GM08714 (cell line): ENCODE measurements around the gene RIOX2.
"Not testable (repeated sequence)": the region's sequence is repeated elsewhere in the genome, so short reads cannot be mapped to it uniquely, and the experiment has no call there.

ENCODE experiments used
- H3K4me3 ChIP-seq: fragments of 200-500 bp; sonication (Bioruptor generic); 2 replicates; pipeline ENCODE4 v1.5.1; 2014; ENCODE audit warnings: mild to moderate bottlenecking, low read length, inconsistent platforms
- ZNF274 ChIP-seq: IDR thresholded peaks from 2 replicates; pipeline ENCODE4 v1.6.1; 2012; ENCODE audit warnings: mild to moderate bottlenecking, low read depth, low read length

RIOX2 gene

DNA sequence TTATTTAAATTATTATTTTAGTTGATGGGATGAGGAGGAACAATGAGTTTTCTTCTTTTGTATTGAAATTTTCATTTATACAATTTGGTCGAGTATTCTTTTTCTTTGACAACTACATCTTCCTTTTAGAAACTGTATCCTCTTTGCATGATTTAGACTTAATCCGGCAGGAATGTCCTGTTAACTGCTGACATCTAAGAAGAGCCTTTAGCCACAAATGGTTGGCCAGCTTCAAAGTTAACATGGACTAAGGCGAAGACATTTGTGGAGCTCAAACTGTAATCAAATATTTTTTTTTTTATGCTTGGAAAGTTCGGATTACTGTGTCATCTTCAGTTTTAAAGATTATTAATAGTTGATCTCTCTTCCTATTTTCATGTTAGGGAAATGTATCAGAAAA lies 43.2 kb downstream of the RIOX2 start:
- no peak overlapping the region for H3K4me3 ChIP-seq
- no peak for TF ChIP-seq ZNF274

DNA sequence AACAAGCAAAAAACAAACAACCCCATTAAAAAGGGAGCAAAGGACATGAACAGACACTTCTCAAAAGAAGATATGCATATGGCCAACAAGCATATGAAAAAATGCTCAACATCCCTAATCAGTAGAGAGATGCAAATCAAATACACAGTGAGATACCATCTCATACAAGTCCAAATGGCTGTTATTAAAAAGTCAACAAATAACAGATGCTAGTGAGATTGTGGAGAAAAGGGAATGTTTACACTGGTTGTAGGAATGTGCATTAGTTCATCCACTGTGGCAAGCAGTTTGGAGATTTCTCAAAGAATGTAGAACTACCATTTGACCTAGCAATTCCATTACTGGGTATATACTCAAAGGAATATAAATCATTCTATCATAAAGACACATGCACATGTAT lies 44.5 kb downstream of the RIOX2 start:
- TF ChIP-seq ZNF274 = no peak

GRCh38 chr3:97917813-97918536 lies 54.3 kb downstream of the RIOX2 start:
- TF ChIP-seq ZNF274 = no peak
- H3K4me3 ChIP-seq = no peak overlapping the region

More for the DNA sequence above, 44.5 kb downstream of the RIOX2 start:
- H3K4me3 ChIP-seq = no peak overlapping the region

GRCh38 chr3:97916576-97916975 lies 55.7 kb downstream of the RIOX2 start:
- TF ChIP-seq ZNF274 = no peak
- H3K4me3 ChIP-seq = no peak overlapping the region

DNA sequence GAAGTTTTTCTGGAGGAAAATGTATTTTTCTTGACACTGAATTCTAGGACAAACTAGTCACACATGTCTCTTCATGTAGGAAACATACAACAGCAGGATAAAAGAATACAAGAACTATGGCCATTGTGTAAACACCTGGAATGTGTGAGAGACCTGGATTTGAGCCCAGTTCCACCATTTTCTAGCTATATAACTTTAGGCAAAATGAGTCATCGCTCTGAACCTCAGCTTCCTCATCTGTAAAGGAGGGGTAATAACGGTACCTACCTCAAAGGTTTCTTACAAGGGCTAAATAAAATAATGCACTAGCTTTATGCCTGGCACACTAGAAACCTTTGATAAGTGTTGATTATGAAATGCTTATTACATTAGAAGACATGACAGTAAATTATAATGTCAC lies 57.8 kb downstream of the RIOX2 start:
- TF ChIP-seq ZNF274 = no peak
- H3K4me3 ChIP-seq = no peak overlapping the region

DNA sequence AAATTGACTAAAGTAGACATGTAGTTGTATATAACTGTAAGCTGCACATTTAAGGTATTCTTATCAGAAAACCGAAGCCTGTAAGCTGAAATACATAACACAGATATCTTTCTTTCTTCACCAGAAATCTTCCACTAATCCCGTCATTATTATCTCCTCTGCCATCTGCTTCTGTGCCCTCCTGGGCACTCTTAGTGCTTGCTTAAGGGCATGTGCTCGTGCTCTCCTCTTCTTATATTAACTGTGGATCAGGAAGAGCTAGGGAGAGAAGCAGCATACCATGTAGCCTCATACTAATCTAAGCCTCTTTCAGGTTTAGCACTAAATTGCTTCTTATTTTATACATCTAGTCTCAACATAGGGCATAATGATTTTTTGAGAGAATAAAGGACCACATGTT lies 60.8 kb downstream of the RIOX2 start:
- H3K4me3 ChIP-seq = no peak overlapping the region
- TF ChIP-seq ZNF274 = no peak

GRCh38 chr3:97910931-97911351 lies 61.3 kb downstream of the RIOX2 start:
- no peak for TF ChIP-seq ZNF274
- no peak overlapping the region for H3K4me3 ChIP-seq

- not testable (repeated sequence) for H3K4me3 ChIP-seq
Observed at GRCh38 chr3:97910236-97910831, 61.9 kb downstream of the RIOX2 start.

DNA sequence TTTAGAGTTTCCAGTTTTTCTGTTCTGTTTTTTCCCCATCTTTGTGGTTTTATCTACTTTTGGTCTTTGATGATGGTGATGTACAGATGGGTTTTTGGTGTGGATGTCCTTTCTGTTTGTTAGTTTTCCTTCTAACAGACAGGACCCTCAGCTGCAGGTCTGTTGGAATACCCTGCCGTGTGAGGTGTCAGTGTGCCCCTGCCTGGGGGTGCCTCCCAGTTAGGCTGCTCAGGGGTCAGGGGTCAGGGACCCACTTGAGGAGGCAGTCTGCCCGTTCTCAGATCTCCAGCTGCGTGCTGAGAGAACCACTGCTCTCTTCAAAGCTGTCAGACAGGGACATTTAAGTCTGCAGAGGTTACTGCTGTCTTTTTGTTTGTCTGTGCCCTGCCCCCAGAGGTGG lies 62.4 kb downstream of the RIOX2 start:
- H3K4me3 ChIP-seq = not testable (repeated sequence)

DNA sequence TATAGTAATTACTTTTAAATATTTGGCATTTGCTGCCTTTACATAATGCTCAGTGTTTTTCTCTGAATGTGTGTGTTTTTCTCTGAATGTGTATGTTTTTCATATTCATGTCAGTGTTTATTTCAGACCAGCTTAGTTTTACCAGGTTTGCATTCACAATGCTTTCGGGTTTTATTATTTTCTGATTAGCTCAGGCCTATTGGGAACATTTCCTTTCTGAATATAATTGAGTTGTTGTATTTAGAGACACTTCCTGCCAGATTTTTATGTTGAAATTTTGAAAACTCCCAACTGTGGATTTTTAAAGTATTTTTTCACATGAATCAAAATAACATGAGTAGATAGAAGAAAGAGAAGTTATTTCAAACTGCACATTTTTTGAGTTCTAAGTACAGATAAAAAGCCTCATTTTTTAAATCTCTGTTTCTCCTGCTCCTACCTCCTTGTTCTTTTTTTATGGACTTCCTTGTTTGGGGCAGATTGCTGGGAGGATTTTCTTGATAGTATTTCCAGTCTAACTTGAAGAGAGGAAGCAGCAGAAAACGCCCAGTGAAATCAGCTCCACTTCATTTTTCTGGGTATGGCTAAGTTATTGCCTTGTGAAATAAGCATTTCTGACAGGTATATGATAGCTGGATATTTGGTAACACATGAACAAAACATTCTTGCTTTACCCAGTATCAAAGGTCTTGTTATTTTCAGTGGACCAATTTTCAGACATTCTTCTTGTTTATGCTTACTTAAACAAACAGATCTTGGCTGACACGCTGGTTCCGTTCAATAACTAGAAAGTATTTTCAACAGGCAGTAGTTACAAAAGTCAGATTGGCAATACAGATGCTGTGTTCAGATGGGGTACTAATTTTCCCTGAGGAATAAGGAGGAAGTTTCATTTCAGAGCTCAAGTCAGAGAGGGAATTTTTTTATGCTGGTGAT lies 70.7 kb downstream of the RIOX2 start:
- no peak overlapping the region for H3K4me3 ChIP-seq
- no peak for TF ChIP-seq ZNF274

- H3K4me3 ChIP-seq = no peak overlapping the region
- TF ChIP-seq ZNF274 = no peak
Observed at GRCh38 chr3:97899331-97899730, 72.9 kb downstream of the RIOX2 start.

DNA sequence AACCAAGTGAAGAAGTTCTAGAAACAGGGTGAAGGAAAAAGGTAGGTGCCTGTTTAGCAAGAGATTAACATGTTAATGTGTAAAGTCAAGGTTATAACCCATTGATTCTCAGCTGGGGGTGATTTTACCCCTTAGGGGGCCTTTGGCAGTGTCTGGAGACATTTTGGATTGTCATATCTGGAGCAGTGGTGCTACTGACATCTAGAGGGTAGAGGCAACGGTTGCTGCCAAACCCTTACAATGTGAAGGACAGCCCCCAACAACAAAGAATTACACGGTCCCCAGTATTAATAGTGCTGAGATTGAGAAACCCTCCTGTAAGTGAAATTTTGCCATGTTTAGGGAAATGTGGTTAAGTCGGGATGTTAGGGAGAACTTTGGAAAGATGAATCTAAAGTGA lies 75.7 kb downstream of the RIOX2 start:
- TF ChIP-seq ZNF274 = no peak
- no peak overlapping the region for H3K4me3 ChIP-seq

GRCh38 chr3:97896129-97896528 lies 76.1 kb downstream of the RIOX2 start:
- TF ChIP-seq ZNF274 = no peak
- no peak overlapping the region for H3K4me3 ChIP-seq

- no peak for TF ChIP-seq ZNF274
- H3K4me3 ChIP-seq = no peak overlapping the region
Observed at GRCh38 chr3:97895216-97895615, 77.0 kb downstream of the RIOX2 start.

GRCh38 chr3:97892852-97893251 lies 79.4 kb downstream of the RIOX2 start:
- H3K4me3 ChIP-seq = no peak overlapping the region
- TF ChIP-seq ZNF274 = no peak
